CD4-positive, alpha-beta T cell (primary cell): Measurements from ENCODE around the gene HERPUD2. TPM values are rescaled to one million over a fixed set of nuclear protein-coding genes. Genes with fewer than 3 reads are reported as not detected.

Experiments
- ATAC-seq: fragments of 200-7000 bp; cut with Tn5 transposase; one replicate; pipeline ENCODE4 v1.10.0; 2022; ENCODE audit warnings: mild to moderate bottlenecking; ENCODE audit not compliant: poor library complexity
- CTCF ChIA-PET: fragments of 350-600 bp; sonication (Branson Sonifier 250); formaldehyde crosslinking; loops from one replicate; lab custom pipeline; 2021; ENCODE audit warnings: antibody characterized with exemption, inconsistent platforms; lab: Charles Lee
- POLR2A ChIA-PET: fragments of 350-600 bp; sonication (Branson Sonifier 250); formaldehyde crosslinking; loops from one replicate; lab custom pipeline; 2021; ENCODE audit warnings: antibody characterized with exemption, inconsistent platforms; lab: Charles Lee
- DNase-seq, 14 experiments: peaks; one replicate each; pipeline ENCODE4 v3.0.0-alpha.2; 2013 to 2020; ENCODE audit warnings: mixed read lengths in 2 of 14
- H3K27ac ChIP-seq, 2 donors: one replicate each; pipeline versions ENCODE4 v1.5.1 to v1.7.0; 2013; ENCODE audit warnings: low read length in 2 of 2, low read depth in 1 of 2, mild to moderate bottlenecking in 1 of 2
- H3K27me3 ChIP-seq, 2 experiments: 1 replicate in 1 of 2; 2 replicates in 1 of 2; pipeline versions ENCODE4 v1.6.1 to v1.7.0; 2013; ENCODE audit warnings: low read length in 2 of 2, control low read depth in 1 of 2, mild to moderate bottlenecking in 1 of 2, moderate library complexity in 1 of 2; ENCODE audit not compliant: insufficient read depth in 2 of 2, control insufficient read depth in 1 of 2
- H3K36me3 ChIP-seq: one replicate; pipeline ENCODE4 v1.6.1; 2013; ENCODE audit warnings: low read length, control low read depth; ENCODE audit not compliant: insufficient read depth
- H3K4me1 ChIP-seq: one replicate; pipeline ENCODE4 v1.6.1; 2013; ENCODE audit warnings: low read length, control low read depth; ENCODE audit not compliant: insufficient read depth
- H3K4me3 ChIP-seq: one replicate; pipeline ENCODE4 v1.5.1; 2013; ENCODE audit warnings: mild to moderate bottlenecking, low read length, moderate library complexity
- H3K9me3 ChIP-seq, 2 experiments: 1 replicate in 1 of 2; 2 replicates in 1 of 2; pipeline versions ENCODE4 v1.6.1 to v1.7.0; 2013; ENCODE audit warnings: low read length in 2 of 2, mild to moderate bottlenecking in 2 of 2, control low read depth in 1 of 2, moderate library complexity in 1 of 2; ENCODE audit not compliant: control insufficient read depth in 1 of 2, insufficient read depth in 1 of 2
- H3K27ac Mint-ChIP-seq: one replicate; pipeline ENCODE4 v1.8.0; 2020; ENCODE audit warnings: mixed read lengths
- H3K27me3 Mint-ChIP-seq: one replicate; pipeline ENCODE4 v1.8.0; 2021; ENCODE audit warnings: mixed read lengths
- H3K36me3 Mint-ChIP-seq: one replicate; pipeline ENCODE4 v1.8.0; 2021; ENCODE audit warnings: low read depth, mixed read lengths
- H3K4me1 Mint-ChIP-seq: one replicate; pipeline ENCODE4 v1.8.0; 2021; ENCODE audit warnings: low read depth, mixed read lengths
- H3K4me3 Mint-ChIP-seq: one replicate; pipeline ENCODE4 v1.8.0; 2020; ENCODE audit warnings: mild to moderate bottlenecking, mixed read lengths
- H3K9me3 Mint-ChIP-seq: one replicate; pipeline ENCODE4 v1.8.0; 2020; ENCODE audit warnings: mixed read lengths
- intact Hi-C, 2 experiments: fragments of 100-400 bp; cut with DNase I in 1 of 2; cut with micrococcal nuclease in 1 of 2; formaldehyde crosslinking; loops; one replicate each; pipeline versions ENCODE4 v1.15.1 to v1.9.0; 2023 to 2025; cut with DNase I, micrococcal nuclease
- total RNA-seq, 174 experiments: library from RNA in 2 of 174; stranded (reverse) in 2 of 174; gene quantifications; one replicate each; pipeline ENCODE4 v1.2.3 and lab custom pipeline; 2021 to 2026
- TF ChIP-seq, protein P1 (sequence below): fragments of 200-600 bp; IDR thresholded peaks from one replicate; pipeline ENCODE4 v1.8.0; 2022; ENCODE audit warnings: antibody characterized with exemption, mild to moderate bottlenecking

The HERPUD2 gene
- total RNA-seq, 2 experiments from 2014 or later, result 113 to 127 TPM

DNA sequence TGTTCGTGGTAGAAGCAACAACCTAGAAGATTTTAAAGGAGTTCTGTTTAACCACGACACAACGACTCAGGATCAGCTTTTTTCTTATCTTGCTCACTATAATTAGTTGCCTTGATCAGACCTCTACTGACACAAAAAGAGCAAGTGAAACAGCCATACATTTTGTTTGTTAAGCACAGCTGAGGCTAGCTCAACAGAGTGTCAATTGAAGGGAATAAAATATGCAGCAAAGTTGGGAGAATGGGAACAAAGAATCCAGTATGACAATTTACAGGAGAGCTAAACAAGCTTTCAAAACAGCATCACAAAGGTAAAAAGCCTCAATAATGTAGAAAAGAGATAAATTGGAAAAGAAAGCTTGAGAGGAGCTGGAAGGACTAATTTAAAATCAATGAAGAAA, 40.5 kb upstream of the HERPUD2 start:
- Mint-ChIP-seq H3K4me3 (no peak overlapping the region), H3K27ac (no peak overlapping the region), H3K36me3 (no peaks in the 10 kb centered on the region), H3K4me1 (peaks cover 2% of the 10 kb centered on the region), H3K9me3 (peaks cover 2% of the 10 kb centered on the region), H3K27me3 (no peaks in the 10 kb centered on the region)
- CTCF ChIA-PET, result interaction anchor here (1.0 to 1.2 kb wide), 2 partner anchors 26 to 66 kb away, joined by 3 to 4 read pairs; partner anchors contain the start of gene SEPTIN7
- no peak overlapping the region for H3K27ac ChIP-seq
- no peaks in the 10 kb centered on the region for H3K36me3 ChIP-seq
- DNase-seq (no peak), ATAC-seq (no peak)
- intact Hi-C loops, result no loop called here
- H3K27me3 ChIP-seq, result no peaks in the 10 kb centered on the region
- H3K4me3 ChIP-seq, result no peak overlapping the region
- H3K9me3 ChIP-seq, result no peaks in the 10 kb centered on the region
- TF ChIP-seq, protein P1, sequence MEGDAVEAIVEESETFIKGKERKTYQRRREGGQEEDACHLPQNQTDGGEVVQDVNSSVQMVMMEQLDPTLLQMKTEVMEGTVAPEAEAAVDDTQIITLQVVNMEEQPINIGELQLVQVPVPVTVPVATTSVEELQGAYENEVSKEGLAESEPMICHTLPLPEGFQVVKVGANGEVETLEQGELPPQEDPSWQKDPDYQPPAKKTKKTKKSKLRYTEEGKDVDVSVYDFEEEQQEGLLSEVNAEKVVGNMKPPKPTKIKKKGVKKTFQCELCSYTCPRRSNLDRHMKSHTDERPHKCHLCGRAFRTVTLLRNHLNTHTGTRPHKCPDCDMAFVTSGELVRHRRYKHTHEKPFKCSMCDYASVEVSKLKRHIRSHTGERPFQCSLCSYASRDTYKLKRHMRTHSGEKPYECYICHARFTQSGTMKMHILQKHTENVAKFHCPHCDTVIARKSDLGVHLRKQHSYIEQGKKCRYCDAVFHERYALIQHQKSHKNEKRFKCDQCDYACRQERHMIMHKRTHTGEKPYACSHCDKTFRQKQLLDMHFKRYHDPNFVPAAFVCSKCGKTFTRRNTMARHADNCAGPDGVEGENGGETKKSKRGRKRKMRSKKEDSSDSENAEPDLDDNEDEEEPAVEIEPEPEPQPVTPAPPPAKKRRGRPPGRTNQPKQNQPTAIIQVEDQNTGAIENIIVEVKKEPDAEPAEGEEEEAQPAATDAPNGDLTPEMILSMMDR, result no peak
- POLR2A ChIA-PET, result interaction anchor here (0.6 to 2.1 kb wide), 4 partner anchors 9 to 66 kb away, joined by 3 to 7 read pairs (median 4); partner anchors contain the start of gene SEPTIN7
- H3K4me1 ChIP-seq, result peaks cover 2% of the 10 kb centered on the region

DNA sequence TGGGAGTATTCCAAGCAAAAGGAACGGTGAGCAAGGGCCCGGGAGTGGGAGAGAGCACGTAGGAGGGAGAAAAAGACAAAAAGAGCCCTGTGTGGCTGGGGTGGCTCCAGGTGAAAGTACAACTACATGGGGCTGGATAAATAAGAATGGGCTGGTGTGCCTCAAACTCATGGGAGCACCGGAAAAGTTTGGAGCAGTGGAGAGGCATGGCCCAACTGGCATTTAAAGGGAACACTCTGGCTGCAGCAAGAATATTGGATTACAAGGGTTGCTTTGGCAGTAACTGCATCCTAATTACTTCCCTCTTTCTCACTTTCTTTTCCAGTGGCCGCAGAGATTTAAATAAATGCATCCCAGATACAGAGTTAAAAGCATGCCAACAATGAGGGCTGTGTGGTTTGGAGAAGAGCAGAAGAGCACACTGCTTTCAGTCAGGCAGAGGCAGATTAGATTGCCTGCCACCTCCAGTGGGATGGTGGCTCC, 39.1 kb upstream of the HERPUD2 start:
- Mint-ChIP-seq H3K9me3 (peaks cover 2% of the 10 kb centered on the region), H3K27ac (no peak overlapping the region), H3K4me3 (no peak overlapping the region), H3K27me3 (no peaks in the 10 kb centered on the region), H3K4me1 (peaks cover 13% of the 10 kb centered on the region), H3K36me3 (no peaks in the 10 kb centered on the region)
- ATAC-seq (no peak), DNase-seq (no peak)
- H3K27ac ChIP-seq, result no peak overlapping the region
- no peaks in the 10 kb centered on the region for H3K27me3 ChIP-seq
- CTCF ChIA-PET, result no interaction called here
- no peaks in the 10 kb centered on the region for H3K36me3 ChIP-seq
- intact Hi-C loops, result no loop called here
- TF ChIP-seq, protein P1, result no peak
- H3K4me3 ChIP-seq, result no peak overlapping the region
- H3K4me1 ChIP-seq, result peaks cover 11% of the 10 kb centered on the region
- POLR2A ChIA-PET, result no interaction called here
- H3K9me3 ChIP-seq, result no peaks in the 10 kb centered on the region

DNA sequence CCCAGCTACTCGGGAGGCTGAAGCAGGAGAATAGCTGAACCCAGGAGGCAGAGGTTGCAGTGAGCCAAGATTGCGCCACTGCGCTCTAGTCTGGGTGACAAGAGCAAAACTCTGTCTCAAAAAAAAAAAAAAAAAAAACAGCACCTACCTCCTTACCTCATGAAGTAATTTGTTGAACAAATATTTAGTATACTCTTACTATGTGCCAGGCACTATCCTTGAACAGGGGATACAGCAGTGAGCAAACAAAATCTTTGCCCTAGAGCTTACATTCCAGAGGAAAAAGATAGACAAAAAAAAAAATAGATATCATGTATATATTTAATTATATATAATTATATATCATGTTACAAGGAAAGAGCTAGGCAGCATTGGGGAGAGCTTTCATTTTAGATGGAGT, 36.4 kb upstream of the HERPUD2 start:
- Histone ChIP-seq H3K27ac (no peak overlapping the region), H3K9me3 (no peaks in the 10 kb centered on the region), H3K4me3 (no peak overlapping the region), H3K27me3 (no peaks in the 10 kb centered on the region), H3K4me1 (peaks cover 30% of the 10 kb centered on the region), H3K36me3 (no peaks in the 10 kb centered on the region)
- DNase-seq, result no peak
- Mint-ChIP-seq H3K27me3 (no peaks in the 10 kb centered on the region), H3K9me3 (no peaks in the 10 kb centered on the region), H3K4me1 (peaks cover 38% of the 10 kb centered on the region), H3K27ac (no peak overlapping the region), H3K36me3 (no peaks in the 10 kb centered on the region), H3K4me3 (no peak overlapping the region)
- ChIA-PET POLR2A (no interaction called here), CTCF (interaction anchor here (0.7 to 1.5 kb wide), 2 partner anchors 83 to 175 kb away, joined by 3 read pairs; no protein-coding TSS in a partner anchor)
- ATAC-seq, result no peak
- TF ChIP-seq, protein P1, result no peak
- intact Hi-C loops, result no loop called here
